Trophoblast cell (in vitro differentiated cells and primary cell): Measurements from ENCODE around the gene PEA15.

Experiments
- DNase-seq, 2 donors: peaks; one replicate each; pipeline ENCODE4 v3.0.0-alpha.2; 2016
- H2AFZ ChIP-seq: 2 replicates; pipeline ENCODE4 v1.6.1; 2013; ENCODE audit warnings: low read length, moderate library complexity, mild to moderate bottlenecking; ENCODE audit not compliant: insufficient read depth, poor library complexity
- H2AK5ac ChIP-seq: 2 replicates; pipeline ENCODE4 v1.6.1; 2013; ENCODE audit warnings: mild to moderate bottlenecking, low read length
- H2BK120ac ChIP-seq: 2 replicates; pipeline ENCODE4 v1.6.1; 2013; ENCODE audit warnings: low read length, mild to moderate bottlenecking, moderate library complexity; ENCODE audit not compliant: insufficient read depth, poor library complexity
- H2BK12ac ChIP-seq: 2 replicates; pipeline ENCODE4 v1.6.1; 2013; ENCODE audit warnings: mild to moderate bottlenecking, low read length, moderate library complexity
- H2BK5ac ChIP-seq: 2 replicates; pipeline ENCODE4 v1.6.1; 2013; ENCODE audit warnings: low read length, low read depth, moderate library complexity, mild to moderate bottlenecking; ENCODE audit not compliant: poor library complexity
- H3K14ac ChIP-seq: 2 replicates; pipeline ENCODE4 v1.6.1; 2013; ENCODE audit warnings: mild to moderate bottlenecking, low read length
- H3K18ac ChIP-seq: 2 replicates; pipeline ENCODE4 v1.6.1; 2013; ENCODE audit warnings: mild to moderate bottlenecking, low read length
- H3K23ac ChIP-seq: 2 replicates; pipeline ENCODE4 v1.6.1; 2013; ENCODE audit warnings: low read length
- H3K27ac ChIP-seq: 2 replicates; pipeline ENCODE4 v1.5.1; 2013; ENCODE audit warnings: low read depth, mild to moderate bottlenecking, inconsistent platforms, low read length, moderate library complexity
- H3K27me3 ChIP-seq: 2 replicates; pipeline ENCODE4 v1.6.1; 2013; ENCODE audit warnings: inconsistent platforms, mild to moderate bottlenecking, low read length, moderate library complexity; ENCODE audit not compliant: insufficient read depth
- H3K36me3 ChIP-seq, 2 experiments: 1 replicate in 1 of 2; 2 replicates in 1 of 2; pipeline ENCODE4 v1.6.1; 2013; ENCODE audit warnings: low read length in 2 of 2, mild to moderate bottlenecking in 2 of 2, moderate library complexity in 1 of 2; ENCODE audit not compliant: insufficient read depth in 2 of 2, control insufficient read depth in 1 of 2
- H3K4ac ChIP-seq: 2 replicates; pipeline ENCODE4 v1.6.1; 2013; ENCODE audit warnings: low read depth, mild to moderate bottlenecking, low read length, moderate library complexity
- H3K4me1 ChIP-seq, 2 experiments: 1 replicate in 1 of 2; 2 replicates in 1 of 2; pipeline ENCODE4 v1.6.1; 2013; ENCODE audit warnings: low read length in 2 of 2, mild to moderate bottlenecking in 2 of 2, moderate library complexity in 1 of 2; ENCODE audit not compliant: insufficient read depth in 2 of 2, control insufficient read depth in 1 of 2
- H3K4me2 ChIP-seq: 2 replicates; pipeline ENCODE4 v1.6.1; 2013; ENCODE audit warnings: inconsistent platforms, mild to moderate bottlenecking, low read length, moderate library complexity
- H3K4me3 ChIP-seq: 2 replicates; pipeline ENCODE4 v1.5.1; 2013; ENCODE audit warnings: mild to moderate bottlenecking, low read depth, low read length, inconsistent platforms
- H3K79me1 ChIP-seq: one replicate; pipeline ENCODE4 v1.6.1; 2013; ENCODE audit warnings: low read length
- H3K79me2 ChIP-seq: 2 replicates; pipeline ENCODE4 v1.6.1; 2013; ENCODE audit warnings: low read length, mild to moderate bottlenecking; ENCODE audit not compliant: control insufficient read depth, insufficient read depth, poor library complexity
- H3K9ac ChIP-seq: 2 replicates; pipeline ENCODE4 v1.6.1; 2013; ENCODE audit warnings: mild to moderate bottlenecking, low read length
- H3K9me3 ChIP-seq: 2 replicates; pipeline ENCODE4 v1.6.1; 2013; ENCODE audit warnings: low read depth, mild to moderate bottlenecking, control low read depth, inconsistent platforms, low read length; ENCODE audit not compliant: insufficient read depth
- H4K12ac ChIP-seq: 2 replicates; pipeline ENCODE4 v1.6.1; 2013; ENCODE audit warnings: low read depth, mild to moderate bottlenecking, low read length, moderate library complexity
- H4K8ac ChIP-seq: 2 replicates; pipeline ENCODE4 v1.6.1; 2013; ENCODE audit warnings: low read depth, mild to moderate bottlenecking, low read length, moderate library complexity
- H4K91ac ChIP-seq: one replicate; pipeline ENCODE4 v1.6.1; 2013; ENCODE audit warnings: low read depth, mild to moderate bottlenecking, low read length, moderate library complexity
- WGBS: extraction: QIAGEN DNeasy Blood & Tissue Kit; methylation state at CpG from one replicate; pipeline ENCODE4 v1.1.7; 2013; ENCODE audit warnings: missing lambda C conversion rate; ENCODE audit not compliant: insufficient read length, insufficient coverage; ENCODE audit errors: extremely low coverage; 5-methylcytosine and 5-hydroxymethylcytosine counted together

Gene PEA15

DNA sequence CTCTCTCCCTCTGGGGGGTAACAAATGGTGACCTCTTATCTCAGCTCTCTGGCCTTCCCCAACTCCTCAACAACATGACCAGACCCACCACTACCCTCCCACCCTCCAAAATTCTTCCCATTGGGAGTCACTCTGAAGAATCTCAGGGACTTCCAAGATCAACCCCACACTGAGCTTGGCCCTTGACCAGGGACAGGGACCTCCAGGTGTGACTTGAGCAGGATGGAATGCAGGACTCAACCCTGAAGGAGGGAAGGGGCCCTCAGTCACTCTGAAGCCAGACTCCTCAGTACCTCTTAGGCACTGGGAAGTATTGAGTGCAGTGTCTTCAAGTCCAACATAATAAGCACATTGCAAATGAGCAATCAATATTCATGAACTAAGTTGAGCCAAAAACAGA is 12.9 kb upstream of the PEA15 start:
- H3K4me3 ChIP-seq = no peak overlapping the region
- H2AFZ ChIP-seq = no peak overlapping the region
- H3K9ac ChIP-seq = no peak overlapping the region
- H3K36me3 ChIP-seq = peaks cover 0 to 7% of the 10 kb centered on the region in 2 experiments
- no peak overlapping the region for H2BK12ac ChIP-seq
- H3K9me3 ChIP-seq = peaks cover 12% of the 10 kb centered on the region
- no peak overlapping the region for H3K23ac ChIP-seq
- no peak overlapping the region for H3K27ac ChIP-seq
- DNase-seq = peak in 1 of 2 donors; percentile 36
- peaks cover 8% of the 10 kb centered on the region in 2 experiments for H3K4me1 ChIP-seq
- H3K79me2 ChIP-seq = no peaks in the 10 kb centered on the region
- H3K4ac ChIP-seq = no peak overlapping the region
- no peak overlapping the region for H2AK5ac ChIP-seq
- no peak overlapping the region for H4K12ac ChIP-seq
- H3K18ac ChIP-seq = no peak overlapping the region
- H3K4me2 ChIP-seq = no peak overlapping the region
- H2BK5ac ChIP-seq = no peak overlapping the region
- no peak overlapping the region for H2BK120ac ChIP-seq
- no peak overlapping the region for H4K91ac ChIP-seq
- H3K27me3 ChIP-seq = no peaks in the 10 kb centered on the region
- no peak overlapping the region for H3K14ac ChIP-seq
- no peak overlapping the region for H4K8ac ChIP-seq
- peaks cover 2% of the 10 kb centered on the region for H3K79me1 ChIP-seq

DNA sequence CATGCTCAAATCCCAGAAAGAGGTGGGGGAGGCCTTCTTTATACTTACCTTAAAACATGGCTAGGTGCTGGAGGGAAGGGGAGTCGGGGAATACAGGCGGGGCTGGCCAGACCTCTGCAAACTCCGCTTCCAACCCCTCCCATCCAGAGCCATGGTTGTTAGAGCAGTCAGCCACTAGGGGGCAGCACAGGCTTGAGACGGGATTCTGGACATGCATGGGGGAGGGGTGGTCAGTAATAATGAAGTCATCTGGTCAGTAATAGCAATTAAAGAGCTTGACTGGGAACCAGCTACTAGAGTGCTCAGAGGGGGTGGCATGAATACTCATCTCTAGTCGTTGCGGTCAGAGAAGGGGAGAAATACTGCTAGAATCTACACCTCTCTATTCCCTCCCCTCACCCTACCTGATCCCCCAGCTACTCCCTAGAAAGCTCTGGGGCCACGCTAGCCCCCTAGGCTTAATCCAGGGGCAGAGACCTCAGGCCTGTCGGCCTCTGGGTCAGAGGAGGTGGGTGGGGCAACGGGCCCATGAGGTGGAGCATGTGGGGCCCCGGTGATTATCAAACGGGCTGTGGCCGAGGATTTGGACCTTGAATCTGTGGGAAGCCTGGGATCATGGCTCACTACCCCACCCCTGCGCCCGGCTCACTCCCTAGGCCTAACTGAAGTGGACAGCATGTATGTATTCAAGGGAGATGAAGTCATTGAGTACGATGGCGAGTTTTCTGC is 11.9 kb upstream of the PEA15 start:
- Histone ChIP-seq H3K79me2 (no peaks in the 10 kb centered on the region), H3K9me3 (peaks cover 12% of the 10 kb centered on the region), H3K9ac (peak overlapping the region; percentile 20), H3K4me2 (no peak overlapping the region), H3K4ac (no peak overlapping the region), H4K8ac (no peak overlapping the region), H3K36me3 (peaks cover 0 to 7% of the 10 kb centered on the region in 2 experiments), H3K27me3 (no peaks in the 10 kb centered on the region), H3K23ac (no peak overlapping the region), H2AK5ac (no peak overlapping the region), H4K12ac (no peak overlapping the region), H3K4me1 (peaks cover 8% of the 10 kb centered on the region in 2 experiments), H4K91ac (no peak overlapping the region), H2BK5ac (no peak overlapping the region), H2BK12ac (no peak overlapping the region), H2BK120ac (no peak overlapping the region), H2AFZ (no peak overlapping the region), H3K18ac (no peak overlapping the region), H3K27ac (no peak overlapping the region), H3K4me3 (no peak overlapping the region), H3K14ac (no peak overlapping the region), H3K79me1 (peaks cover under 1% of the 10 kb centered on the region)
- no CpG with 5 or more reads among the region's 16 CpGs for WGBS
- peak; percentile 74 to 94 for DNase-seq

DNA sequence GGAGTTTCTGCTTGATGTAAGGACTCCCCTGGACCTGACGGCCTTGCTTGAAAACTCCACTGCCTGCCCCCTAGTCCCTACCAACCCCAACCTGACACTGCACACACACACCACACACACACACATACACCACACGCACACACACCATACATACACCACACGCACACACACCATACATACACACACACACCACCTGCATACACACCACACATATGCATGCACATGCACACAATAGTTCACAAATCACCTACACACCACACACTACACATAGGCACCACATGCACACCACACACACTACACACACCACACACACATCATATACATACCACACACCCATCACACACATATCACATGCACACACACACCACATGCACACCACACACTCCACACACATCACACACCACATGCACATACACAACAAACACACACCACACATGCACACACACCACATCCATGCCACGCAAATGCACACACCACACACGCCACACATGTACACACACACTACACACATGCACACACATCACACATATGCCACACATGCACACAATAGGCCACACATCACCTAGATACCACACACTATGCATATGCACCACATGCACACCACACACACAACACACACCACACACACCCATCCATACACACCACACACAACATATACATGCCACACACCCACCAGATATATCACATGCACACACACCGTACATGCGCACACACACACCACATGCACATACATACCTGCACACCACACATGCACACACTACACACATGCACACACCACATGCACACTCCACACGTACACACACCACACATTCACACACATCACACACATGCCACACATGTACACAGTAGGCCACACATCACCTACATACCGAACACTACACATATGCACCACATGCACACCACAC is 11.1 kb upstream of the PEA15 start:
- Histone ChIP-seq H2BK12ac (no peak overlapping the region), H3K36me3 (peaks cover 0 to 7% of the 10 kb centered on the region in 2 experiments), H2AFZ (no peak overlapping the region), H3K18ac (no peak overlapping the region), H3K9me3 (peaks cover 12% of the 10 kb centered on the region), H3K23ac (peak overlapping the region; percentile 74), H2AK5ac (no peak overlapping the region), H4K8ac (no peak overlapping the region), H2BK120ac (no peak overlapping the region), H4K12ac (no peak overlapping the region), H4K91ac (no peak overlapping the region), H3K79me1 (no peaks in the 10 kb centered on the region), H3K4me3 (peak overlapping the region; percentile 62), H3K4me2 (no peak overlapping the region), H3K9ac (no peak overlapping the region), H3K14ac (no peak overlapping the region), H2BK5ac (no peak overlapping the region), H3K4ac (no peak overlapping the region), H3K27me3 (no peaks in the 10 kb centered on the region), H3K4me1 (peaks cover 5 to 8% of the 10 kb centered on the region in 2 experiments), H3K79me2 (no peaks in the 10 kb centered on the region), H3K27ac (no peak overlapping the region)
- WGBS = 100% methylated on average over 2 of the region's 9 CpGs
- no peak for DNase-seq

DNA sequence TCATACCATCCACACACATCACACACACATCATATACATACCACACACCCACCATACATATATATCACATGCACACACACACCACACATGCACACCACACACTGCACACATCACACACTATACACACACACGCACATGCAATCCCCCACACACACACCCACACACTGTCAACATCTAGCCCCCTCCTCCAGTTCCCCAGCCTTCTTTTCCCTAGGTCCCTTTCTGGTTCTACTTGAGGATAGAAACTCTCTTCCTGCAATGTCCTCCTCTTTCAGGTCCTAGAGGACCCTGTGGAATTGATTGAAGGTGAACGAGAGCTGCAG is 10.5 kb upstream of the PEA15 start:
- no peaks in the 10 kb centered on the region for H3K79me2 ChIP-seq
- no peak overlapping the region for H2BK5ac ChIP-seq
- no peaks in the 10 kb centered on the region for H3K27me3 ChIP-seq
- H3K27ac ChIP-seq = no peak overlapping the region
- no peak overlapping the region for H4K8ac ChIP-seq
- H2AK5ac ChIP-seq = no peak overlapping the region
- H4K91ac ChIP-seq = no peak overlapping the region
- H3K9me3 ChIP-seq = peaks cover 12% of the 10 kb centered on the region
- H3K79me1 ChIP-seq = no peaks in the 10 kb centered on the region
- H3K9ac ChIP-seq = no peak overlapping the region
- H3K36me3 ChIP-seq = peaks cover 0 to 7% of the 10 kb centered on the region in 2 experiments
- H3K23ac ChIP-seq = peak overlapping the region; percentile 74
- no peak overlapping the region for H3K14ac ChIP-seq
- no peak overlapping the region for H3K4me2 ChIP-seq
- H3K4ac ChIP-seq = no peak overlapping the region
- H2AFZ ChIP-seq = no peak overlapping the region
- no peak overlapping the region for H2BK120ac ChIP-seq
- no peak overlapping the region for H3K4me3 ChIP-seq
- no CpG with 5 or more reads among the region's 2 CpGs for WGBS
- H2BK12ac ChIP-seq = no peak overlapping the region
- no peak overlapping the region for H3K18ac ChIP-seq
- DNase-seq = no peak
- H3K4me1 ChIP-seq = peaks cover 5 to 8% of the 10 kb centered on the region in 2 experiments
- H4K12ac ChIP-seq = no peak overlapping the region
